NCI-H69 (cell line): ENCODE data around the gene TMEM161B.
"Not testable (repeated sequence)": the region's sequence is repeated elsewhere in the genome, so short reads cannot be mapped to it uniquely, and the experiment has no call there.

Source experiments
- DNase-seq: peaks from one replicate; lab custom pipeline; 2025; lab: John Stamatoyannopoulos, UW

The TMEM161B gene

DNA sequence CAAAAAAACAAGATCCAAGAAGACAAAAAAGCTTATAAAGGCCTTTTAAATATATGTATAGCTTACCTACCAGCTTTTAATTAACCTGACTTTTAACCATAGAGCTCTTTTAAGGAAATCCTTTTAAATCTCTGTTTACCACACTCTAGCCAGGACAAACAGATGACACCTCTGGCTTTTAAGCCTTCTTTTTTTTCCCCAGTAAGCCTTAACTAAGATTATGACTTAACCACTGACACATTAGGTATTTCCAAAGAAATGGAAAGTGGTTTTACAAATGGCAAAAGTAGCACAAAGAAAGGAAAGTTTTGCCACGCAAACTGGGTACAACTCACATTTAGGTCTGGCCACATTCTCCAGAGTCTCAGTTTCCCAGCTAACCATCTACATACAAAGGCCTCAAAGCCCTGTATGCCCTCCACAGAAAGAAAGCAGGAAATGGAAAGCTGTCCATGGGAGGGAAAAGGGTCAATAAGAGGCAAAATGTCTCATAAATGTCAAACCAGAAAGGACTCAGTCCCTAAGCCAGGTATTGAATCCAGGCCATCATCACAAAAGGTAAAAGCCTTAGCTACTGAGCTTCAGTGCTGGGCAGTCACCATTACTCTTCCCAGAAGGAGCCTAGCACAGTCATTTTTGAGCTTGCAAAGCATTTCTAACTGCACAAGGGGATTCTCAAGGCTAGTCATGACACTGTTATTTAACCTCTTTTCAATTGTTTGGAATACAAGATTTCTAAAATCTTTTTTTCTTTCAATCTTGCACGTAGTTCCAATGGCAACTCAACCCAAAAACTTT is 19.7 kb downstream of the TMEM161B start:
- DNase-seq: no peak

DNA sequence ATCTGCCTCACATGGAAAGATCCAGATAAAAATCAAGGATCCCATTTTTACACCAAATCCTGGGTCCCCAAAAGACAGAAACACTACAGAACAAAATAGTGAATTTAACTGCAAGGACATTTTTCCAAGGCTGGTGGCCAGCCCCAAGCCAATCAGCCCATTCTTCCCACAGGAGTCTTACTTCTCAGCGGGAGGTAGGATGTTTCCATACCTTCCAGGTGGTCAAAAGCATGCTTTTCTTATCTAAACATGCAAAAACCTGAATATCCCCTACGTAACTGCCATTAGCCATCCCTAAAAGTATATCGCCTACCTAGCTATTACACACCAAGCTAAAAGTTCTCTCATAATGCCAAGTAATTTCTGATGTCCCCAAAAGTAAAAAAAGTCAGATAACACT is 20.6 kb downstream of the TMEM161B start:
- no peak for DNase-seq

DNA sequence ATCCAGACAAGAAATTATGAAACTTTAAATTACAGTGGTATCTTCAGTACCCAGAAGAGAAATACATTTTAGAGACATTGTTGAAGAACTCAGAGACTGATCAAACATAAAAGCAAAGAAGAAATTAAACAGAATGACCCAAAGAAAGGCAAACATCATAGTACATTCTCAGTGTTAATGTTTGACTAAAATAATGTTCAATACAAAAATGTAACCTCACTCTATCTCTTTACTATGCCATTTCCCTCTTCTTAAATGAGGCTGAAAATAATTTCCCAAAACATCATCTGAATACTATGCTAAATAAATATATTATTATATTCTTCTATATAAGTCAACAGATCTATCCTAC is 22.8 kb downstream of the TMEM161B start:
- DNase-seq: no peak

DNA sequence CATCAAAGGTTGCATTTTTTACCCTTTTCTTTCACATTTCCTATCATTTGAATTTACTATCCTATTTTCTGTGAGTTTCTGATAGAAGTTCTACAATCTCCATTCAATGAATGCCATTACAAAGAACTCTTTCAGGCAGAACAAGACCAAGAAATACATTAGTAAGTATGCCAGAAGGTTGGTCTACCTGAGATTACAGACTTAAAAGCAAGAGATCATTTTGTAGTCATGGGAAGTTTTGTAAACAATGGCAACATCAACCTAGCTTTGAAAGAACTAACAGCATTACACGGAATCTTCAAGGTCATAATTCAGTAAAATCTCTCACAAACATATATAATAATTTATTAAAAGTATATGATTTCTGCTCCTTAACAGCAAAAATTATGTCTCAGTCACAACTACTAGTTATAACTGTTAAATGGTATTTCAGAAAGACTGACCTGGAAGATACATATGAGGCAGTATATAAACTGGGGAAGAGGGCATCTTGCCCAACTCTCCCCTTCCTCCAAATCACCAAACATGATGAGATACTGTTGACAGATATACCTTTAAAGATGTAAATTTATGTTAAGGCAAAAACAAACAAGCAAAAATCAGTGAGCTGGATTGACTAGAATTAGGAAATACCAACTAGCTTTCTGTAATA is 23.3 kb downstream of the TMEM161B start:
- DNase-seq: no peak

DNA sequence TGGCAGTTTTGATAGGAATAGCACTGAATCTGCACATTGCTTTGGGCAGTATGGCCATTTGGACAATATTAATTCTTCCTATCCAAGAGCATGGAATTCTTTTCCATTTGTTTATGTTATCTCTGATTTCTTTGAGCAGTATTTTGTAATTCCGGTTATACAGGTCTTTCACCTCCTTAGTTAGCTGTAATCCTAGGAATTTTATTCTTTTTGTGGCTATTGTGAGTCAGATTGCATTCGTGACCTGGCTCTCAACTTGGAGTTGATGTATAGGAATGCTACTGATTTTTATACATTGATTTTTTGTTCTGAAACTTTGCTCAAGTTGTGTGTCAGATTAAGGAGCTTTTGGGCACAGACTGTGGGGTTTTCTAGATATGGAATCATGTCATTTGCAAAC is 24.0 kb downstream of the TMEM161B start:
- DNase-seq: no peak

DNA sequence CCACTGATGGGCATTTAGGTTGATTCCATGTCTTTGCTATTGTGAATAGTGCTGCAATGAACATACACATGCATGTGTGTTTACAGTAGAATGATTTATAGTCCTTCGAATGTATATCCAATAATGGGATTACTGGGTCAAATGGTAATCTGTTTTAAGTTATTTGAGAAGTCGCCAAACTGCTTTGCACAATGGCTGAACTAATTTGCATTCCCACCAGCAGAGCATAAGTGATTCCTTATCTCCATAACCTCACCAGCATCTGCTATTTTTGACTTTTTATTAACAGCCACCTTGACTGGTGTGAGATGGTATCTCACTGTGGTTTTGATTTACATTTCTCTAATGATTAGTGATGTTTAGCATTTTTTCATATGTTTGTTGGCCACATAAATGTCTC is 25.2 kb downstream of the TMEM161B start:
- peak; percentile 97 for DNase-seq

DNA sequence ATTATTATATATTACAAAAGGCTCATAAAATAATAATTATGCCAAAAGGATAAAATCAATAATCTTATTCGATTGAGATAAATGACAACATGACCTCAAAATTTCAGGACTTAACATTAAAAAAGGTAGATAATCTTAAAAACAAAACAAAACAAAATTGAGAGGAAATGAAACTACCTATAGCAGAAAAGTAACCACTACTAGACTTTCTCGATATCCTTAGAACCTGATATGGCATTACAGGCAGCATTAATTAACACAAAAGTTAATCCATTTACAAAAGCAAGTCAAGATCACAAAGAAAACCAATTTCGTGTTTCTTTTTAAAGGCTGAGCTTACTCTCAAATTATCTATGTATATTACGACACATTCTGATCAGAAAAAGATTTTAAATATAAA is 29.9 kb downstream of the TMEM161B start:
- no peak for DNase-seq

DNA sequence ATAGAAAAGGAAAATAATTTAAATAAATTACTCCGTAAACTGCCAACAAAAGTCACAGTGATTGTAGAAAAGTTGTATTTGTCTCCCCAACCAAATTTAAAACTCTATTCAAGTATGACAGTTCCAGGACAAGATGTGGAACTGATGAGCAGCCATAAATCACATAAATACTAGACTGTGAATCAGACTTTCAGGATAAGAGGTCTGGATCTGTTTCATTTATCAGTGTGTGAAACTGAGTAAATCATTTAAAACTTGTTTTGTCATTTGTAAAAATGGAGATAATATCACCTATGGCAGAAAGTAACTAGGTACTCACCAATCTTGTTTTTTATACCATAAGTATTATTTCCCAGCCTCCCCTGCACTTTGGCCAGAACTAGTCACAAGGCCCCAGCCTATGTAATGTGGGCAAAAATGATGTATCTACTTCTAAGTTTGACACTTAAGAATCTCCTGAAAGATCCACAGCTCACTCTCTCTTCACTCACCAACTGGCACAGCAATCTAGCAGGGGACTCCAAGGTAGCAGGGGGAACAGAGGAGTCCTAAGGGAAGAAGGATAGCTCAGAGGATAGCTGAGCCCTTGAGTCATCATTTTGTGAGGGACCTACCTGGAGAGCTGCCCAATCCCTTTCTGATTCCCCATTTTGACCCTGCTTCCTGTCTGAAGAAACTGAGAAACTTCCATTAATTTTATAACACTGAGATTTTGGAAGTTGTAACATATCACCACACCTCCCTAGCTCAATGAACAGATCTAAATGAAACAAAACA is 31.6 kb downstream of the TMEM161B start:
- peak; percentile 17 for DNase-seq

DNA sequence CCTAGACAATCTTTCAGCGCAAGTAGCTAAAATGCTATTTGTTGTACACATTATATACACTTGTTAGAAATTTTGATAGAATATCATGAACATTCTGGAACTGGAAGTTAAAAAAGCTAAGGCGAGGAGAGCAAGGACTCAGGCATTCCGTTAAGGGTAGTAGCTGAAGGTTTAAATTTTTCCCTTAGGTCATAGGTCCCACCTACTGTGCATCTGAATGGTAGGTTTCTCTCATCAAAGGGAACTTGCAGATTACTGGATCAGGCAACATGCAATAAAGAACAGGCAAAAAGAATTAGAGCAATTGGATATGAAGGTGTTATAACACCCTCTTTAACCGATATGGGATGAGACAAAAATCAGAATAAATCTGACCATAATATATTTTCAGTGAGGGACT is 32.8 kb downstream of the TMEM161B start:
- DNase-seq: no peak

DNA sequence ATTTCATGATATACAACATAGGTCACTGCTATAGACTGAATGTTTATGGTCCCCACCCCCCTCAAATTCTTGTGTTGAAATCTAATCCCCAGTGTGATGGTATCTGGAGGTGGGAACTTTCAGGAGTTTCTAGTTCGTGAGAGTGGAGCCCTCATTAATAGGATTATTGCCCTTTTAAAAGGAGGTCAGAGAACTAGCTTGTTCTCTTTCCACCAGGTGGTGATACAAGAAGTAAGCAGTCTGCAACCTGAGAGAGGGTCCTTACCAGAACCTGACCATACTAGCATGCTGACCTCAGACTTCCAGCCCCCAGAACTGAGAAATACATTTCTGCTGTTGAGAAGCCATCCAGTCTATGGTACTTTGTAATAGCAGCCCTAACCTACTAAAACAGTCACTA is 33.3 kb downstream of the TMEM161B start:
- DNase-seq: no peak

DNA sequence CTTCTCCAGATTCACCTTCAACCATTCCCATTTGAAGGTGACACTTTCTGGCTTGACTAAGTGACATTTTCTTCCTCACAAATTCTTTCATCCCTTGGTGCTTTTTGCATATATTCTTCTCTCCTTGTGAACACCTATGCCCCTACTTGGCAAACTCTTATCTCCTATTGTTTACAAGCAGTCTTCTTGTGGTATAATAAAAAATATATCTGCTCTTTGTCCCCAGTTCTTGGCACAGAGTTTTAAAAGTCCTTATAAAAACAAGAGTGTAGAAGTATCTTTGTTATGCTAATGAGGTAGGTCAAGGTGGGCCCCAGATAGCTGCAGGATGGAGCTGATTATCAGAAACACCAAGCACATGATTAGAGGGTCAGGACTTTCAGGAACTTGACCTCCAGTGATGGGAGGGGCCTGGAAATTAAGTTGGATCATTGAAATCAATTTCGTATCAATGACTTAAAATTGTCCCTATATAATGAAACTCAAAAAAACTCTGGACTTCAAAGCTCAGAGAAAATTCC is 38.0 kb downstream of the TMEM161B start:
- DNase-seq: no peak

DNA sequence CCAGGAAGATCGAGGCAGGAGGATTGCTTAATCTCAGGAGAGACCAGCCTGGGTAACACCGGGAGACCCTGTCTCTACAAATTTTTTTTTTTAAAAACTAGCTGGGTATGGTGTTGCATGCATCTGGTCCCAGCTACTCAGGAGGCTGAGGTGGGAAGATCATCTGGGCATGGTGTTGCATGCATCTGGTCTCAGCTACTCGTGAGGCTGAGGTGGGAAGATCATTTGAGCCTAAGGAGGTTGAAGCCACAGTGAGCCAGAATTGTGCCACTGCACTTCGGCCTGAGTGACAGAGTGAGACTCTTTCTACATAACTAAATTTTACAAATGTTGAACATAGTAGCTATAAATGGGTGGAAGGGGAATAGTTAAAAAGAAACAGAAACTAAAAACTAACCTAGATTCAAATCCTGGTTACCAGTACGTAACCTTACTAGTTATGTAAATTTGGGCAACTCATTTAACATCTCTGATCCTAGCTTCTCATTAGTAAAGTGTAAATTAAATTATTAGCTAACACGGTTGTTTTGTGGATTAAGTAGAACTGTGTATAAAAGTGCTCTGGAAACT is 41.7 kb downstream of the TMEM161B start:
- no peak for DNase-seq

DNA sequence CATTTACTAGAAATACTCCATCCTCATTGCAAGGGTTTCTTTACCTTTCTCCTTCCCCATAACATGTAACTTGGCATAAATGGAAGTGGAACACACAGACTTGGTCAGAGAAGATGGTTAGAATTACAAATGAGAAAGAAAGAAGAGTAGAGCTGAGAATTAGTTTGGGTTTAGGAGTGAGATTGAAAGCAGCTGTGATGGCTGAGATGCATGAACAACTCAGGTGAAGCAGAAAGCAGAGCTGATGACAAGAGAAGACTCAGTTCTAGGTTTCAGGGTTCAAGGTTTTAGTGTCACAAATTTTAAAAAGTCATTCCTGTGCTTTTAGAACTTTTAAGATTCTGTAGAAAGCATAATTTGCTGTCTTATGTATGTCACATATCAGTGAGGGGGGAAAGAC is 54.0 kb downstream of the TMEM161B start:
- DNase-seq: no peak

DNA sequence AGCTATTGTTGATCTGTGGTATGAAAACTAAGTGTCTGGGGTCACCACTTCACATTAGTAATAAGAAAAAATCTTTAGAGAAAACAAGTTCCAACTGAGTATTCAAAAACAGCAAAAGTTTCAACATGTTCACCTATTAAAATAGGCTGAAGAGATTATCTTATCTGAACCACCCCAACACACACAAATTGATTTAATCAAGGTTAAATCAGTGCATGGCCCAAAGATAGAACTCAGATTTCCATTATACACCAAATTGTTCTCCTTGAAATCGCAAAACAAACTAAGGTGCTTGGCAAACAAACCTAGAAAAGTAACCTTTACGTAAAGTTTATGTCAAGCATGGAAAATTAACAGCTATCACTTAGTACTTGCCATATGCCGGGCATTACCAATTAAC is 61.1 kb downstream of the TMEM161B start:
- no peak for DNase-seq

DNA sequence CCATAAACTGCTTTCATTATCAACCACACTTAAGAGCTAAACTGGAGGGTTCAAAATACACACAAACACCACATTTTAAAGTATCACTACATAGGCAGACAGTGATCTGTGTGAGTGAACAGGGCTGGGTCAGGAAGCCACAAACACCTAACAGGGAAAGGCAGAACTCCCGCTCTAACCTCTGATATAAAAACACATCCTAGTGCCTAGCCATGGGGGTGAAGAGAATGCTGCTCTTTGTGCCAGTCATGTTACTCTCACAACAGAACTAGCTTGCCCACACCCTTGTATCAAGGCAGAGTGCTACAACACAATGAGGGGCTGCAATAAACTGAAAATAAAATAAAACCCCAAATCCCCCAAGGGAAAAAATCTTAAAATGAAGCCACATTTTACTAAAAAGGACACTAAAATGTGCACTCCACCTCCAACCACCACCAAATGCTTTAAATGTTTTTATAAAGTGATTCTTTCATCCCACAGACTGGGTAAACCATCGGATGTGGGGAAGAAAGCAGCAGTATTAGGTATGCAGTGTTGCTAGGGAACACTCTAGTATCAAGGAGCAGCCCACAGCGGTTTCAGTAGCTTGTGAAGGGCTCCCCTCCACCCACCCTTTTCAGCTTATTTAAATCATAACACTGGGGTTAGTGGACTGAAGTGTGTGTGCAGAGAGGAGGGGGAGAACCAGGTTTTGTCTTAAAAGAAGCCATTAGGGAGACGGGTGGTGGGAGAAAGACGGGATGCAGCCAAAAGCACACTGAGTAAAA is 64.5 kb downstream of the TMEM161B start:
- peak; percentile 42 for DNase-seq

DNA sequence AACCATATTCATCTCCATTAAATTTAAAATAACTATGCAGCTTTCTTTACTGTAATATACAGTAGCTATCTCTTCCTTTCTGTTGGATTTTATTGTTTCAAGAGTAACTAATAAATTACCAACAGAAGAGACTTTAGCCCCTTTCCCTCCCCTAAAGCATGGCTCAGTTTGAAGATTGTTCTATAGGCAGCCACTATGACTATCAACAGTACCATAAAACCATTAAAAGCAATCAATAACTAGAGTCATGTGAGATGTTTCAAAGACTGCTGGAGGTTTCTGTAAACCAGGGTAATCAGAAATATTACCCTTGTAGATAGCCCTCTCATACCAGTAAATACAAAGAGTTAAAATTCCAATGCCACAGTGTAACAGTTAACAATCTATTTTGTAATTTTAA is 73.0 kb downstream of the TMEM161B start:
- DNase-seq: no peak

DNA sequence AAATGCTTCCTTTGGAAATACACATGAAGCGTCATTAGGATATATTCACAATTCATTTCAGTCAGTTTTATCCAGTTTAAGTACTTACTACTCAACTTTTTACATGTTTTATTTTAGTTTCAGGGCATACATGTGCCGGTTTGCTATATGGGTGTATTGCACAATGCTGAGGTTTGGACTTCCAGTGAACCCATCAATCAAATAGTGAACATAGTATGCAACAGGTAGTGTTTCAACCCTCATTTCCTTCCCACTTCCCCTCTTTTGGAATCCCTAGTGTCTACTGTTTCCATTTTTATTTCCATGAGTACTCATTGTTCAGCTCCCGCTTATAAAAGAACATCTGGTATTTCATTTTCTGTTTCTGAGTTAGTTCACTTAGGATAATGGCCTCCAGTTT is 74.7 kb downstream of the TMEM161B start:
- DNase-seq: no peak

DNA sequence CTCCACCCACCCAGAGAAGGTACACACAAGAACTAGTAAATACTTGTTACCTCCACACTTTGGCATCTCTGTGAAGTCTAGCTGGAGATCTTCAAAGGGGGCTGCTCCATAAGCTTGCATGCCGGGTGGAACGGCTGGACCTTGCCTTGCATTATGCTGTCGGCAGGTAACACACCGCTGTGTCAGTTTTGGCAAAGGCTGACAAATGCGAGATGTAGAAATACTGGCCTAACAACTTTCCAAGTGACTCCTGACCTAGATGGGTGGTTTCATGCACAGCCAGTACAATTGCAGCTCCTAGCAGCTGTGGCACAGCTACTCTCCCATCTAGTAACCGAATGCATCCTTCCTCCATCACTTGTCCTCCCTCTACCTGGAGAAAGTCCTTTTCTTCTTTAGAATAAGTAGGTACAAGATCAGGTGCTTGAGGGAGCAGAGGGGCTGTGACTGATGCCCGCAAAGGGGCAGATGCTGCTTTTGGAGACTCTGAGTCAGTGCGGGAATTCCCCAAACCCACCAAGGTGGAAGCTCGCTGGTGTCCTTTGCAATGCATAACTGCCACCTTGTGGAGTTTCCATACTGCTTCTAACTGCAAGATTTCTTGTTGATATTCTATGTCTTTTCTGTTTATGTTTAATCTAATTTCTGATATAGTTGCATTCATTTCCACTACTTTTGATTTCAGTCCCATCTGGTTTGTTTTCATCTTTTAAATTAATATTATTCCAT is 78.4 kb downstream of the TMEM161B start:
- DNase-seq: peak; percentile 26

DNA sequence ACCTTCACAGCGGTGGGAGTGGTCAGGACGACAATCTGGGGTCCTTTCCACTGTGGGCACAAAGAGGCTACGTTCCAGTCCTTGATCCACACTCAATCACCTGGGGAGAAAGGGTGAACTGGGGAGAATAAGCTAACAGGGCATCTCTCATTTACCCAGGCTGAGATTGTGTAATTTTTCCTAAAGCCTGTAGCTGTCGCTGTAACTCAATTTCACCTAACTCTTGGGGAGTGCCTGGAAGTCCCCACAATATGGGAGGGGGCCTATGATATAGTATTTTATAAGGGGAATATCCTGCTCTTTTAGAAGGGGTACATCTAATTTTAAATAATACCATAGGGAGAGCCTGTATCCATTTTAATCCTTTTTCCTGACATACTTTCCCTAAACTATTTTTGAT is 79.2 kb downstream of the TMEM161B start:
- DNase-seq: not testable (repeated sequence)

DNA sequence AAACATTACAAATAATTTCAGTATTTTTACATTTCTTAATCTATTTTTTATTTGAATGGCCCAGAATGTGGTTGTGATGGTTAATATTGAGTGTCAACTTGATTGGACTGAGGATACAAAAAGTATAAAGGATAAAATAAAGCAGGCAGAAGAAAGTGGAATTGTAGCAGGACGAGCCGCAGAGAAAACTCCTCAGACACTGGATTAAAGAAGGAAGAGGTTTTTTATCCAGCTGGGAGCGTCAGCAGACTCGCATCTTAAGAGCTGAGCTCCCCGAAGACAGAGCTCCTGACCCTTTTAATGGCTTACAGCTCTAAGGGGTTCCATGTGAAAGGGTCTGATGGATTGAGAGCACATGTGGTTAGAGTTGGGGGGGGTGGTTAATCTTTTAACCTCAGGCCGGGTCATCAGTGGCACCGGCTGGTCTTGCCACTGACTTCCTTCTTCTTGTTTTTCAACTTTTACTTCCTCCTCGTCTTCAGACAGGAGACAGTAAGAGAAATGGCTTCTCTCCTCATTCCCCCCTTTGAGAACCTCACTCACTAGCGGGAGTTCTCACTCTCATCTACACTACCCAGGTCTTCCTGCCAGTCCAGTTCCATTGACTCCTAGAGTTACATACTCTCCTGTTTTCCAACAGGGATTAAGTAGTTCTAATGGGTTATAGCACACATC is 80.0 kb downstream of the TMEM161B start:
- DNase-seq: peak; percentile 36
